Measurements from ENCODE around the gene ZNF527. TPM values are rescaled to one million over a fixed set of nuclear protein-coding genes. Genes with fewer than 3 reads are reported as not detected.

Gene ZNF527
- 6.9 TPM for polyA plus RNA-seq
- long read RNA-seq, donor 1: 0 reads
- long read RNA-seq, donor 2, partial matches to known transcripts: 0 of 3 reads
- long read RNA-seq, donor 2, other reads (novel, unspliced or antisense): 0 of 3 reads
- long read RNA-seq, donor 3: 0 reads
- long read RNA-seq, donor 4: 0 reads
- long read RNA-seq, donor 5, partial matches to known transcripts: 0 of 2 reads
- long read RNA-seq, donor 5, other reads (novel, unspliced or antisense): 0 of 2 reads
- long read RNA-seq, donor 6, partial matches to known transcripts: 0 of 3 reads
- long read RNA-seq, donor 6, other reads (novel, unspliced or antisense): 0 of 3 reads
- long read RNA-seq, donor 7, partial matches to known transcripts: 5 of 5 reads
- long read RNA-seq, donor 7, other reads (novel, unspliced or antisense): 0 of 5 reads
- long read RNA-seq, donor 8, partial matches to known transcripts: 0 of 4 reads
- long read RNA-seq, donor 8, other reads (novel, unspliced or antisense): 0 of 4 reads
- long read RNA-seq, donor 9, partial matches to known transcripts: 0 of 1 reads
- long read RNA-seq, donor 9, other reads (novel, unspliced or antisense): 0 of 1 reads
- long read RNA-seq, donor 10, partial matches to known transcripts: 0 of 2 reads
- long read RNA-seq, donor 10, other reads (novel, unspliced or antisense): 0 of 2 reads
- long read RNA-seq, donor 11, partial matches to known transcripts: 0 of 1 reads
- long read RNA-seq, donor 11, other reads (novel, unspliced or antisense): 0 of 1 reads

DNA sequence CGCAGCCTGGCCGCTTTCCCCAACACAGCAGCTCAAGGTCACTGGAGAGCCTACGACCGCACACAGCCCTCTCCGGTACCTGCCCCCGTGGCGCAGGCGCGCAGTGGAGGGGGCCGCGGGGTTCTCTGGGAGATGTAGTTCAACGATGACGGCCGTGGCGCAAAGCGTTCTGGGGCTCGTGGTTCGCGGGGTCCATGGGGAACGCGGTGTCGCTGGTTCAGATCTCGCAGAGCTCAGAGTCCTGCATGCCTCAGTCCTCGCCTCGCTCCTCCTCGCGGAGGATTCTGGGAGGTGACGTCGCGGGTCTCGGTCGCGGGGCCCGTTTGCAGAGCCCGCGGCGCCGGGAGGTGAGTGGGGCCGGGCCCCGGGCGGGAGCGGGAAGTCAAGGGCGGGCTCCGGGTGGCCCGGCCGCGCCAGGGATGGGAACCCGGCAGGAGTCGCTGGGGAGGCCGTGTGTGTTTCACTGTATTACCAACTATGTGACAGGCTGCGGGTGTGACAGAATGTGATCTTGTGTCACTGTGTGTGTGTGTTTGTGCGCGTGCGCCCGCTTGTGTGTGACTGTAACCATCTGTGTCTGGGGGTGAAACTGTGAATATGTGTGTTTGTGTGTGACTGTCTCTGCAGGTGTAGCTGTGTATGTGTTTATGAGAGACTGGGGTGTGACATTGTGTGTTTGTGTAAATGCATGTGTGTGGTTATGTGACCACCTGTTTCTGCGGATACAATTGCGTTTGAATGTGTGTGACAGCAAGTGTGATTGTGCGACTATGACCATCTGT lies at the start of gene ZNF527:
TSS of gene ZNF527 (plus strand) at position 220 of the 782 bp plus-strand sequence. CDS start 3,100 bp downstream, outside the sequence.
- DNase-seq: peak; percentile 99 to 100
- Histone ChIP-seq H3K27me3 (ENCODE audit: control insufficient read depth, insufficient read depth, low read length) (no peaks in the 10 kb centered on the region), H3K9me3 (ENCODE audit: control insufficient read depth, low read depth, low read length) (peaks cover 11% of the 10 kb centered on the region), H3K4me3 (ENCODE audit: low read length) (peak within 1 kb of the TSS; percentile 69), H3K27ac (ENCODE audit: low read length) (peak within 1 kb of the TSS; percentile 69), H3K36me3 (ENCODE audit: control insufficient read depth, insufficient read depth, low read length) (peaks cover 19% of the 10 kb centered on the region), H3K4me1 (ENCODE audit: control insufficient read depth, insufficient read depth, low read length) (no peaks in the 10 kb centered on the region)
- no CpG with 5 or more reads among the region's 58 CpGs for WGBS (ENCODE audit: insufficient coverage, low lambda C conversion rate)

DNA sequence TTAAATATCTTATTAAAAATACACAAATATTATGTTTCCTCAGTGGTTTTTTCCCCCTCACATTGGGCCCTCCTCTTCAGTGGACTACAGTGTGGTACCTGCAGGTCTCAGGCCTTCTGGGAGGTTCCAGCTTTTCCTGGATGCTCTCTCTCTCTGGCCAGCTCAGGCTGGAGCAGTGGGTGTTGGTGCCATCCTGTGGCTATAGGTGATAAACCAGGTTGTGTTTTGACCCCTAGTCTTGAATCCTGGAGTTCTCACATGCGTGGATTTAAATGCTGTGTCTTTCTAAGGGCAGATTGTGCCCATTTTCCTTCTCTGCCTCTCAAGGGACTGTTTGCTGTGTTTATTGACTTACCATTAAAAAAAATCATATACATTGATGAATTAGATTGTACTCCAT lies 41.2 kb upstream of the ZNF527 start:
- H3K36me3 ChIP-seq (ENCODE audit: control insufficient read depth, insufficient read depth, low read length): peaks cover 9% of the 10 kb centered on the region
- no CpG with 5 or more reads among the region's 1 CpG for WGBS (ENCODE audit: insufficient coverage, low lambda C conversion rate)
- no peaks in the 10 kb centered on the region for H3K27me3 ChIP-seq (ENCODE audit: control insufficient read depth, insufficient read depth, low read length)
- DNase-seq: no peak
- no peak overlapping the region for H3K4me3 ChIP-seq (ENCODE audit: low read length)
- no peaks in the 10 kb centered on the region for H3K9me3 ChIP-seq (ENCODE audit: control insufficient read depth, low read depth, low read length)
- no peak overlapping the region for H3K27ac ChIP-seq (ENCODE audit: low read length)
- H3K4me1 ChIP-seq (ENCODE audit: control insufficient read depth, insufficient read depth, low read length): no peaks in the 10 kb centered on the region

DNA sequence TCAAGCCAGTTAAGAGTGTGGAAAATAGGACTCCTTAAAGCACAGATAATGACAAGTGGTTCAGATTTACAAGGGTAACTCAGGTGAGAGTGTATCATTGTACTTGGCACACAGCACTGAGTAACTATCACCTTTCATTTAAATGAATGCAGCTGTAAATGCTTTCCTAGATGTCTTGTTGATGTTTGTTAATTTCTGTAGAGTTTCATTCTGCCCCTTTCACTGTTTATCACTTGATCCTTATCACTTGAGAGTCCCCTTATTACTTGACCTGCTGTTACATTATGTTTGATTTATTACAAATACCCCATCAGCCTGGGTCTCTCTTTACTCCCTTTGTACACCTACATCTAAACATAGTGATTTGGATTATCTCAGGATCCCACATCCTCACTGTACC lies 38.1 kb upstream of the ZNF527 start:
- no peaks in the 10 kb centered on the region for H3K4me1 ChIP-seq (ENCODE audit: control insufficient read depth, insufficient read depth, low read length)
- peaks cover 2% of the 10 kb centered on the region for H3K36me3 ChIP-seq (ENCODE audit: control insufficient read depth, insufficient read depth, low read length)
- no peaks in the 10 kb centered on the region for H3K9me3 ChIP-seq (ENCODE audit: control insufficient read depth, low read depth, low read length)
- no peaks in the 10 kb centered on the region for H3K27me3 ChIP-seq (ENCODE audit: control insufficient read depth, insufficient read depth, low read length)
- no peak overlapping the region for H3K27ac ChIP-seq (ENCODE audit: low read length)
- no peak for DNase-seq
- no peak overlapping the region for H3K4me3 ChIP-seq (ENCODE audit: low read length)

DNA sequence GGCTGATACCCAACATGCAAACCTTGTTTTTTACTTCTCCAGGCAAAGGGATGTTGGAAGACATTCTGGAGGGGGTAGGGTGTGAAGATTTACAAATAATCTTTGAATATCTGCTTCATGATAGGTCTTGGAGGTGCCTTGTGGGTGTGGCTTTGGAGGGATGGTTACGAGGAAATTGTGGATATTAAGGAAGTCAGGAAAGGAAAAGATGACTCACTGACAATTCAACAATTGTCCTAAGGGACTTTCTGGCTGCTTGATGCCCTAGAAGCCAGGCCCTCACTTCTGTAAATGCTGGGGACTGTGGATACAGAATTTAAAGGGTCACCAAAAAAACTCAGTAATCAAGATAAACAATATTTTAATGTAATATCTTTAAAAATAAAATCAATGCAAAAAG lies 37.4 kb upstream of the ZNF527 start:
- DNase-seq: no peak
- Histone ChIP-seq H3K27ac (ENCODE audit: low read length) (no peak overlapping the region), H3K4me1 (ENCODE audit: control insufficient read depth, insufficient read depth, low read length) (no peaks in the 10 kb centered on the region), H3K36me3 (ENCODE audit: control insufficient read depth, insufficient read depth, low read length) (no peaks in the 10 kb centered on the region), H3K27me3 (ENCODE audit: control insufficient read depth, insufficient read depth, low read length) (no peaks in the 10 kb centered on the region), H3K9me3 (ENCODE audit: control insufficient read depth, low read depth, low read length) (no peaks in the 10 kb centered on the region), H3K4me3 (ENCODE audit: low read length) (no peak overlapping the region)
- WGBS (ENCODE audit: insufficient coverage, low lambda C conversion rate): 86% methylated on average over 1 of the region's 1 CpG

DNA sequence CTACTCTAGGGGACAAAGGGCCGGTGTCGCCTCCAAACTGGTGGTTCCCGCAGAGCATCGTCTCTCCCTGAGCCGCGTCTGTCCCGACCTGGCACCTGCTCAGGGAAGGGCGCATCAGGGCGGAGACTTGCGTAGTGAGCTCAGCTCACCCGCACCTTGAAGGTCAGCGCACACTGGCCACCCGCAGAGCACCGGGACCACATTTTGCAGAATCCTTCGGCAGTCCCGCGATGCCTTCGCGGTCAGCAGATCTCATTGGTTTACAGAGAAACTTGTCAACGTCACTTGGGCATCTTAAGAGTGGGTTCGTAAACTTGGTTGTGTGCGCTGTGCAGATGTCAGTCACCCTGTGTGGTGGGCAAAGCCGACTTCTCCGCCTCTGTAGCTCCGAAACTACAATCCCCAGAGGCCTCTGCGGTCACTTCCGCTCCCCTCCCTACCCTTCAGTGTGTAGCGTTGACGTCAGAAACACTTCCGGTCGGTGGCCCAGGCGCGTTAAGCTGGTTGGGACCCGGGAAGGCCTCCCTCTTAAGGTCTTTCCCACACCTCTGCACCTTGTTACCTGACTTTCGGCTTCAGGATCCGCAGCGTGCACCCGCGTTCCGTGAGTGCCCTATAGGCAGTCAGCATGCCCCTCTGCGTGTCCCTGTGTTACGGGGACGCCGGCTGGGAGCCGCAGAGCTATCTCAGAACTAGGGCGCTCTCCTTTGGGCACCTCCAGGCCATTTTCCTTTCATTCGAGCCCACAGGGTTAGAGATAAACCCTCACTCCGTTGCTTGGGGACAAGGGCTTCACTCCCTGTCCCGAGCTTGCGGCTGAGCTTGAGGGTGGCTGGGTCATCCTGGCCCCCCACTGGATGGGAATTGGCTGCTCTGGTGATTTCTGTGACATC lies 36.5 kb upstream of the ZNF527 start:
- H3K4me3 ChIP-seq (ENCODE audit: low read length): peak overlapping the region; percentile 84
- peak overlapping the region; percentile 86 for H3K27ac ChIP-seq (ENCODE audit: low read length)
- H3K27me3 ChIP-seq (ENCODE audit: control insufficient read depth, insufficient read depth, low read length): no peaks in the 10 kb centered on the region
- peaks cover 1% of the 10 kb centered on the region for H3K9me3 ChIP-seq (ENCODE audit: control insufficient read depth, low read depth, low read length)
- peak; percentile 94 for DNase-seq
- H3K4me1 ChIP-seq (ENCODE audit: control insufficient read depth, insufficient read depth, low read length): no peaks in the 10 kb centered on the region
- 0% methylated on average over 2 of the region's 50 CpGs for WGBS (ENCODE audit: insufficient coverage, low lambda C conversion rate)
- H3K36me3 ChIP-seq (ENCODE audit: control insufficient read depth, insufficient read depth, low read length): no peaks in the 10 kb centered on the region

DNA sequence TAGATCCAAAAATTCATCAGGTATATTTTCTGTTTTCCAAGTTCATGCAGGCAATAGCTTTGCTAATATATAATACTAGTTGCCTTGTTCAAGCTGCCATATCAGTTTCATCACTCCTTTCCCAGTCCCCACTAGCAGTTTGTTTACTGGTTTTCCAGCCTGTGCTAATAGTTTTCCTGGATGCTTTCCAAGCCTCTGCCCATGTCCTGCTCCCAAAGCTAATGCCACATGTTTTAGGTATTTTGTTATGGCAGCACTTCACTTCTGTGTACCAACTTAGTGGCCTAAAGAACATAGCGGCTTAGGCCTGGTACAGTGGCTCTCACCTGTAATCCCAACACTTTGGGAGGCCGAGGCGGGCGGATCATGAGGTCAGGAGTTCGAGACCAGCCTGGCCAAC lies 28.1 kb upstream of the ZNF527 start:
- no CpG with 5 or more reads among the region's 5 CpGs for WGBS (ENCODE audit: insufficient coverage, low lambda C conversion rate)
- H3K4me1 ChIP-seq (ENCODE audit: control insufficient read depth, insufficient read depth, low read length): no peaks in the 10 kb centered on the region
- H3K36me3 ChIP-seq (ENCODE audit: control insufficient read depth, insufficient read depth, low read length): peaks cover 29% of the 10 kb centered on the region
- H3K4me3 ChIP-seq (ENCODE audit: low read length): no peak overlapping the region
- H3K27me3 ChIP-seq (ENCODE audit: control insufficient read depth, insufficient read depth, low read length): no peaks in the 10 kb centered on the region
- H3K27ac ChIP-seq (ENCODE audit: low read length): no peak overlapping the region
- H3K9me3 ChIP-seq (ENCODE audit: control insufficient read depth, low read depth, low read length): peaks cover 5% of the 10 kb centered on the region
- no peak for DNase-seq

DNA sequence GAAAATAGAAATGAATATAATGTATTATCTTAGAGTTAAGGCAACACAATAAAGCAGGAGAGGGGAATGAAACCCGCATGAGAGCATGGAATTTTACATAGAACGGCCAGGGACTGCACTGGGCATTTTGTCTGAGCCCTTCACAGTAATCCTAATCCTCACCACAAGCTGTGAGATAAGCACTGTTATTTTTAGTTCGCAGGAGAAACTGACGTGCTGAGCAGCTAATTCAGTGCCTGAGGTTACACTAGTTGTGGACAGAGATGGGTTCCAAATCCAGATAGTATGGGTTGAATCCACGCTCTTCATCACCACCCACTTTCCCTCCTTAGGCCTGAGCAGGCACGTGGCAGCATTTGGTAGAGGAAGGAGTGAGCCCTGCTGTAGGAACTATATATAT lies 24.8 kb upstream of the ZNF527 start:
- Histone ChIP-seq H3K9me3 (ENCODE audit: control insufficient read depth, low read depth, low read length) (no peaks in the 10 kb centered on the region), H3K27ac (ENCODE audit: low read length) (no peak overlapping the region), H3K4me1 (ENCODE audit: control insufficient read depth, insufficient read depth, low read length) (no peaks in the 10 kb centered on the region), H3K36me3 (ENCODE audit: control insufficient read depth, insufficient read depth, low read length) (peaks cover 42% of the 10 kb centered on the region), H3K4me3 (ENCODE audit: low read length) (no peak overlapping the region), H3K27me3 (ENCODE audit: control insufficient read depth, insufficient read depth, low read length) (no peaks in the 10 kb centered on the region)
- WGBS (ENCODE audit: insufficient coverage, low lambda C conversion rate): no CpG with 5 or more reads among the region's 6 CpGs
- DNase-seq: no peak

DNA sequence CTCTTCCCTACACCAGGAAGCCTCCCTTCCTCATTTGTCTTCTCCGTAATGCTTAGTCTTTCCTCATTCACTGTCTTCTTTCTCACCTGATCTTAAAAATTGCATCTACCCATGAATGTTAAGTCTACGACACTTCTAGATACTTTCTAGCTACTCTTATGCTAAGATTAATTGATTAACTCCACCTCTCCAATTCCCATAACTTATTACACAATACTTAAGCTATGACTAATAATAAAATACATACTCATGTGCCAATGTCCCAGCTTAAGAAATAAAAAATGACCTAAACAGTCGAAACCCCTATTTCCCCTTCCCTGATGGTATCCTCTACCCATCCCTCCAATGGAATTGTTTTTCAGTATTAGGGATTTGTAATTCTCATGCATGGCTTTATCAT lies 22.8 kb upstream of the ZNF527 start:
- no peak for DNase-seq
- 100% methylated on average over 2 of the region's 3 CpGs for WGBS (ENCODE audit: insufficient coverage, low lambda C conversion rate)
- peaks cover 38% of the 10 kb centered on the region for H3K36me3 ChIP-seq (ENCODE audit: control insufficient read depth, insufficient read depth, low read length)

DNA sequence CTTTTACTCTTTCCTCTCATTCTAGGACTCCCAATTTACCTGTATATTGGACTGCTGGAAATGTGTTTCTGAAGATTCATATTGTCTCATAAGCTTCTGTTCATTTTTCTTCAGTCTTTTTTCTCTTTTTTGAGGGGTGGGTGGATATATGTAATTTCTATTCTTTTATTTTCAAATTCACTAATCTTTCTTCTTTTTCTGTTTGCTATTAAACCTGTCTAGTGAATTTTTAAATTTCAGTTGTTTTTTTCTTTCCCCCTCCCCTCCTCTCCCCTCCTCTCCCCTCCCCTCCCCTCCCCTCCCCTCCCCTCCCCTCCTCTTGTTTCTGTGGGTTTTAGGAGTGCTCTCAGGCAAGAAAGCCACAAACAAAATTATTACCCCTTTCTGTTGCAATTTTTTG lies 16.9 kb upstream of the ZNF527 start:
- Histone ChIP-seq H3K27ac (ENCODE audit: low read length) (no peak overlapping the region), H3K4me3 (ENCODE audit: low read length) (no peak overlapping the region), H3K27me3 (ENCODE audit: control insufficient read depth, insufficient read depth, low read length) (no peaks in the 10 kb centered on the region), H3K36me3 (ENCODE audit: control insufficient read depth, insufficient read depth, low read length) (peaks cover 24% of the 10 kb centered on the region), H3K9me3 (ENCODE audit: control insufficient read depth, low read depth, low read length) (peaks cover 17% of the 10 kb centered on the region), H3K4me1 (ENCODE audit: control insufficient read depth, insufficient read depth, low read length) (no peaks in the 10 kb centered on the region)
- no peak for DNase-seq

More for the DNA sequence above, 22.8 kb upstream of the ZNF527 start:
- no peaks in the 10 kb centered on the region for H3K27me3 ChIP-seq (ENCODE audit: control insufficient read depth, insufficient read depth, low read length)
- no peaks in the 10 kb centered on the region for H3K4me1 ChIP-seq (ENCODE audit: control insufficient read depth, insufficient read depth, low read length)
- no peak overlapping the region for H3K4me3 ChIP-seq (ENCODE audit: low read length)
- H3K9me3 ChIP-seq (ENCODE audit: control insufficient read depth, low read depth, low read length): peaks cover 7% of the 10 kb centered on the region
- H3K27ac ChIP-seq (ENCODE audit: low read length): no peak overlapping the region
